Right lobe of liver (tissue), 4 donors: Measurements from ENCODE around the gene ARHGEF7.

Experiments used
- POLR2A ChIP-seq: fragments of 450-650 bp; IDR thresholded peaks from one replicate; pipeline ENCODE4 v1.6.1; 2017; ENCODE audit warnings: antibody characterized with exemption, mild to moderate bottlenecking
- TF ChIP-seq, protein P1 (sequence below), 4 donors: fragments of 200-600 bp in 3 of 4; fragments of 450-650 bp in 1 of 4; IDR thresholded peaks; one replicate each; pipeline versions ENCODE4 v1.5.1 to v1.8.0; 2016 to 2022; ENCODE audit warnings: antibody characterized with exemption in 4 of 4, mild to moderate bottlenecking in 2 of 4
- donor health status: DM: no; HTN: no; CAD: no.
- donor health status: DM: no; HTN: no; CAD: no.
- donor health status: DM: no; HTN: yes; CAD: no.

- TF ChIP-seq, protein P1, sequence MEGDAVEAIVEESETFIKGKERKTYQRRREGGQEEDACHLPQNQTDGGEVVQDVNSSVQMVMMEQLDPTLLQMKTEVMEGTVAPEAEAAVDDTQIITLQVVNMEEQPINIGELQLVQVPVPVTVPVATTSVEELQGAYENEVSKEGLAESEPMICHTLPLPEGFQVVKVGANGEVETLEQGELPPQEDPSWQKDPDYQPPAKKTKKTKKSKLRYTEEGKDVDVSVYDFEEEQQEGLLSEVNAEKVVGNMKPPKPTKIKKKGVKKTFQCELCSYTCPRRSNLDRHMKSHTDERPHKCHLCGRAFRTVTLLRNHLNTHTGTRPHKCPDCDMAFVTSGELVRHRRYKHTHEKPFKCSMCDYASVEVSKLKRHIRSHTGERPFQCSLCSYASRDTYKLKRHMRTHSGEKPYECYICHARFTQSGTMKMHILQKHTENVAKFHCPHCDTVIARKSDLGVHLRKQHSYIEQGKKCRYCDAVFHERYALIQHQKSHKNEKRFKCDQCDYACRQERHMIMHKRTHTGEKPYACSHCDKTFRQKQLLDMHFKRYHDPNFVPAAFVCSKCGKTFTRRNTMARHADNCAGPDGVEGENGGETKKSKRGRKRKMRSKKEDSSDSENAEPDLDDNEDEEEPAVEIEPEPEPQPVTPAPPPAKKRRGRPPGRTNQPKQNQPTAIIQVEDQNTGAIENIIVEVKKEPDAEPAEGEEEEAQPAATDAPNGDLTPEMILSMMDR (IDR thresholded peaks at IDR 0.05), result no peak
- no peak for TF ChIP-seq POLR2A
Measured at GRCh38 chr13:111317042-111317550, 202.0 kb downstream of the ARHGEF7 start.
